Effector memory CD4-positive, alpha-beta T cell (primary cell): ENCODE measurements around the gene AK5.
"Not testable (repeated sequence)": the region's sequence is repeated elsewhere in the genome, so short reads cannot be mapped to it uniquely, and the experiment has no call there.

Experiments
- DNase-seq, 3 donors: peaks; one replicate each; pipeline ENCODE4 v3.0.0-alpha.2; 2020
- H3K27ac ChIP-seq: 2 replicates; pipeline ENCODE4 v1.7.0; 2013; ENCODE audit warnings: mild to moderate bottlenecking, low read length, moderate library complexity; ENCODE audit not compliant: insufficient read depth, poor library complexity, severe bottlenecking
- H3K27me3 ChIP-seq: replicated peaks from 2 replicates; pipeline ENCODE4 v1.7.0; 2013; ENCODE audit warnings: mild to moderate bottlenecking, low read length; ENCODE audit not compliant: insufficient read depth, control insufficient read depth, poor library complexity, severe bottlenecking
- H3K36me3 ChIP-seq: 2 replicates; pipeline ENCODE4 v1.7.0; 2013; ENCODE audit warnings: mild to moderate bottlenecking, low read length, moderate library complexity; ENCODE audit not compliant: control insufficient read depth, insufficient read depth
- H3K4me1 ChIP-seq: 2 replicates; pipeline ENCODE4 v1.7.0; 2013; ENCODE audit warnings: low read length, mild to moderate bottlenecking; ENCODE audit not compliant: control insufficient read depth, insufficient read depth, poor library complexity, severe bottlenecking
- H3K4me3 ChIP-seq: 2 replicates; pipeline ENCODE4 v1.7.0; 2013; ENCODE audit warnings: low read length, low read depth, mild to moderate bottlenecking; ENCODE audit not compliant: insufficient read depth, poor library complexity, severe bottlenecking
- H3K9me3 ChIP-seq: 2 replicates; pipeline ENCODE4 v1.7.0; 2013; ENCODE audit warnings: mild to moderate bottlenecking, low read length, moderate library complexity; ENCODE audit not compliant: control insufficient read depth

Gene AK5

DNA sequence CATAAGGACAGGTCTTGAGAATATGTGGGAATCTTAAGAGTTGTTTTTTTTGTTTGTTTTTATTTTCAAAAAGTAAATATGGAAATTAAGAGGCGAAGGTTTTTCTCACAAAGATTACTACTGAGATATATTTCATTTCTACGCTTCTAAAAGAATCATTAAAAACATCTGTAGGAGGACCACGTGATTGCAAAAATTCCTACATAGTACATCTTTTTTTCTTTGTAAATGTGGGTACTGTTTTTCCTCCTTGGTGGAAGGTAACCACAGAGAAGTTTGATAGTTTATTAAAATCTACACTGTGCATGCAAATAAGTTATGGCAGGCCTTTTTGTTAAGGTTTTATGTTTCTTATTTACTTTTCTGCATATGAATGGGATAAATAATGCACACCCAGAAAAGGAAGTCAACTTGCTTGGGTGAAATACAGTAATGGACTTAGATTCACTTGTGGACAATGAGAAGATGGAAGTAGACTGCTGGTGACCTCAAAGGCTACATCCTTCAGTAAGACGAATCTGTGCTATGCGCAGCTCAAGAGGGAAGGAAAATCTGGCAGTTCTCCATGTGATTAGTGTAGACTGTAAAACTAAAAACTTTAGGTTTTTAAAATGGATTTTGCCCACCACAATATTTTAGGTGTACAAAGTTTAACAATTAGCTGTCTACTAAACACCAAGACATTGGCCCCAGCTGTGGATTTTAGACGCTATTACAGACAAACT is 2.0 kb downstream of the AK5 start:
- no peaks in the 10 kb centered on the region for H3K27me3 ChIP-seq
- no peak overlapping the region for H3K4me3 ChIP-seq
- H3K36me3 ChIP-seq = no peaks in the 10 kb centered on the region
- H3K4me1 ChIP-seq = peaks cover 11% of the 10 kb centered on the region
- no peaks in the 10 kb centered on the region for H3K9me3 ChIP-seq
- no peak overlapping the region for H3K27ac ChIP-seq
- no peak for DNase-seq

DNA sequence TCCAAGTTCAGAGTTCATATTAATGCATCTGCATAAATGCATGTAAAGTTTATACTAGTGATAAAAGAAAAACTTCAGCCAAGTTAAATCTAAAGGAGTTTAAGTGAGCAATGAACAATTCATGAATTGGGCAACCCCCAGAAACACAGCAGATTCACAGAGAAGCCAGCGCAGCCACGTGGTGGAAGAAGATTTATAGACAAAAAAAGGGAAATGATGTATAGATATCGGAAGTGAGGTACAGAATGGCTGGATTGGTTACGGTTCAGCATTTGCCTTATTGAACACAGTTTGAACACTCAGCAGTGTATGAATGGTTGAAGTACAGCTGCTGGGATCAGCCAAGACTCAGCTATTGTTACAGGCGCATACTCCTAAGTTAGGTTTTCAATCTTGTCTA is 5.7 kb downstream of the AK5 start:
- H3K4me1 ChIP-seq = peaks cover 5% of the 10 kb centered on the region
- DNase-seq = no peak
- H3K36me3 ChIP-seq = no peaks in the 10 kb centered on the region
- H3K27ac ChIP-seq = no peak overlapping the region
- no peaks in the 10 kb centered on the region for H3K9me3 ChIP-seq
- H3K4me3 ChIP-seq = no peak overlapping the region
- H3K27me3 ChIP-seq = no peaks in the 10 kb centered on the region

DNA sequence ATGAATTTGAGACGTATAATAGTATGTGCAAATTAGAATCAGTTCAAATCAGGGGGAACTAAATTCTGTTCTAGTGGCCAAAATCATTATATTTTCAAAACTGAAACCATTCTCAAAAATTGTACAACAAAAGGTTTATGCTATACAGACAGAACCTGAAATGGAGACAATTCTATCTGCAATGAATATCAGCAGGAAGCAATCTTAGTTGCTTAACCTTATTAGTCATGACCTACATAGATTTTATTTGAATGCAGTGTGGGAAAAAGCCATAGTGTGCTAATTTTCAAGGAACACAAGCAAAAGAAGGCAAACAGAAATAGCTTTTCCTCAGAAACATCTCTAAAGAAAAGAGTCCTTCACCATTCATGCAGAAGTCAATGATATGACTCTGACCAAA is 6.5 kb downstream of the AK5 start:
- Histone ChIP-seq H3K9me3 (no peaks in the 10 kb centered on the region), H3K4me3 (no peak overlapping the region), H3K27me3 (no peaks in the 10 kb centered on the region), H3K36me3 (no peaks in the 10 kb centered on the region), H3K4me1 (peaks cover 1% of the 10 kb centered on the region), H3K27ac (no peak overlapping the region)
- no peak for DNase-seq

DNA sequence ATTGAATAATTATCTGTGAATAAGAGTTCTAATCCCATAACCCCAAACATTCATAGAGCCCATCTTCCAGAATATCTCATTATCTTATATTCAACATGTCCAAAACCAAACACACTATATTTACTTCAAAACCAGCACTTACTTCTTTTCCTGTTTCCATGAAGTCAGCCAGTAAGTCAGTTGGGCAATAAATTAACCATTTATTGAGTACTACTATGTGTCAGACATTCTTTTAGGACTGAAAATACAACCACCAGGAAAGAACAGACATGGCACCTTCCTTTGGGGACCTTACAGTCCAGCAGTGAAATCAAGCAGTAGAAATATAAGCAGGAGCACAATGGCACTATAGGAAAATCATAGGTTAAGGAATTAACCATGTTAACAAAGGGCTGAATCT is 8.8 kb downstream of the AK5 start:
- DNase-seq = no peak
- Histone ChIP-seq H3K27me3 (no peaks in the 10 kb centered on the region), H3K27ac (no peak overlapping the region), H3K4me3 (no peak overlapping the region), H3K36me3 (no peaks in the 10 kb centered on the region), H3K4me1 (no peaks in the 10 kb centered on the region), H3K9me3 (no peaks in the 10 kb centered on the region)

DNA sequence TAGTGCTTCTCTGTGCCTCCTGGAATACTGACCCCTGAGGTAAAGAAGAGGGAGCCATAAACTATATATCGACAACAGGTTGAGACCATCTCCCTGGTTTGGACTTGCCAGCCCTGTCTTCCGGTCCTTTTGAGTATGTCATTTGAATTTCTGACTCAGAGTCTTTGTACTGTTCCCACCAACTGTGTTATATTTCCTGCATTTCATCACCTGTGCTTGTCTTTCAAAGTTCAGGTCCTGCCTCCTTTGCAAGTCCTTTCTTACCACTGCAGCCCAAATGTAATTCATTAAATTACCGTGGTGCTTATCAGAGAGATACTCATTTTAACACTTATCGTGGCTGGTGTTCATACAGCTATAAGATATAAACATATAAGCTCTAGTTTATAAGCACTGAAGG is 10.7 kb downstream of the AK5 start:
- no peaks in the 10 kb centered on the region for H3K9me3 ChIP-seq
- H3K27me3 ChIP-seq = no peaks in the 10 kb centered on the region
- DNase-seq = no peak
- H3K36me3 ChIP-seq = no peaks in the 10 kb centered on the region
- no peaks in the 10 kb centered on the region for H3K4me1 ChIP-seq
- H3K27ac ChIP-seq = no peak overlapping the region
- no peak overlapping the region for H3K4me3 ChIP-seq

DNA sequence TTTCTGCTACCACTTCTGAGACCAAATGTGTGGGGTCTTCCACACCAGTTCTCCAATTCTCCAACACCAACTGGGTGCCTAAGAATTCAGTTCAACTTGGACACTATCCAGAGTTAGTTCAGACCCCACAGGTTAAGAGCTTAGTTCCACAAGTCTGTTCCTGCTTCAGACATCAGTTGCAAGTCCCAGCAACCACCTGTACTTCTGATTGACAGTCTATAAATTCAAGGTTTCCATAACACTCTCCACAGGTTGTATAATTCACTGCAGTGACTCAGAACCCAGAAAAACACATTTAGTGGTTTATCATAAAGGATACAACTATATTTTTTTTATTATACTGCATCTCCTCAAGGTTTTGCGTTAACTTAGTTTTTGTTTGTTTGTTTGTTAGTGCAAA is 18.7 kb downstream of the AK5 start:
- H3K27me3 ChIP-seq = no peaks in the 10 kb centered on the region
- no peaks in the 10 kb centered on the region for H3K9me3 ChIP-seq
- no peak overlapping the region for H3K27ac ChIP-seq
- H3K4me3 ChIP-seq = no peak overlapping the region
- no peaks in the 10 kb centered on the region for H3K4me1 ChIP-seq
- no peaks in the 10 kb centered on the region for H3K36me3 ChIP-seq
- no peak for DNase-seq

DNA sequence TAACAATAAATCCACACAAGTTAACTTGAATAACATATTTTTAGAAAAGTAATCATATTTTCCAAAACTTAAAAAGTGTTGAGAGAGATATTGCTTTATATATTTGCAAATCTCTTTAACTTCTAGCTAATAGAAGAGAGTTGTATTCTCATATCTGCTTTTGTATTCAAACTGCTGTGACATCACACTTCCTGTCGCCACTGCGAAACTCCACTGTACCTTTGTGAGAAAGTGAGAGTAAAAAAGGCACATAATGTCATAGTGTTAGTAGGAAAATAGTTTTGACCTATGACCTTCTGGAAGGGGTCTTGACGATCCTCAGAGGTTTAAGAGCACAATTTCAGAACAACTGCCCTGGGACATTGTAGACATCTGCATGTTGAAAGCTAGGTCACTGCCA is 21.6 kb downstream of the AK5 start:
- Histone ChIP-seq H3K27me3 (no peaks in the 10 kb centered on the region), H3K36me3 (no peaks in the 10 kb centered on the region), H3K4me3 (no peak overlapping the region), H3K9me3 (no peaks in the 10 kb centered on the region), H3K27ac (no peak overlapping the region), H3K4me1 (no peaks in the 10 kb centered on the region)
- DNase-seq = no peak

DNA sequence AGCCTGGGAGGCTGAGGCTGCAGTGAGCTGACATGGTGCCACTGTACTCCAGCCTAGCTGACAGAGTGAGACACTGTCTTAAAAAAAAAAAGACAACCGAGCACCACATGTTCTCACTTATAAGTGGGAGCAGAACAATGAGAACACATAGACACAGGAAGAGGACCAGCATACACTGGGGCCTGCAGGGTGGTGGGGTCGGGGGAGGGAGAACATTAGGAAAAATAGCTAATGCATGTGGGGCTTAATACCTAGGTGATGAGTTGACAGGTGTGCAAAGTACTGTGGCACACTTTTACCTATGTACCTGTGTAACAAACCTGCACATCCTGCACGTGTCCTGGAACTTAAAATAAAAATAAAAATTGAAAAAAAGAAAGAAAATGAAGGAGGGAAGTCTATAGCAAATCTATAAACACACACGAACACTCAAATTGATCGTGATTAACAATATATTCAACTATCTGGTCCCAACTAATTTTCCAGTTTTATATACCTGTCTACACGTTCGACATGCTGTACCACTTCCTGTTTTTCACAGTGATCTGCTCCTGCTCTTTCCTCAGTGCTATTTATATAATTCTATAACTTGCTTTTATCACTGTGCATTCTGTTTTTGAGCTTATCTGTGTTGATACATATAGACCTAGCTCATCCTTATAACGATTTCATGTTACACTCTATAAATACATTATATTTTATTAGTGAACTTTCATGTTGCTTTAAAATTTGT is 27.2 kb downstream of the AK5 start:
- no peak overlapping the region for H3K4me3 ChIP-seq
- no peak for DNase-seq

DNA sequence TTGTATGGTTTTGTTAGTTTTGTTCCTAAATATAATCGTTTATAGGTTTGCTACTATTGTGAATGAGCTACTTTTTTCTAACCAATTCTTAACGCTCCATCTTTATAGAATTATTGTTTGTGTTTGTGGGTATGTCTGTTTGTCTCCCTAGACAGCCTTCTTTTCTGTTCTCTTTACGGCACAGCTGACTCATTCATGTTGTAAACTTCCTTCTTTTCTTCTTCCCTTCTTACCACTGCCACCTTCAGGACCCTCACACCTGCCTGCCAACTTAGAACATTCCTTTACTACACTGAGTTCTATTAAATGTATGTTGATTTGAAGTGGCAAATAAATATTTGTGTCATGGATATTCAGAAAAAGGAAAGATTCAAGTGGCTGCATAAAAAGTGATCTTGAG is 29.1 kb downstream of the AK5 start:
- H3K27ac ChIP-seq = no peak overlapping the region
- H3K27me3 ChIP-seq = no peaks in the 10 kb centered on the region
- H3K4me1 ChIP-seq = peaks cover 9% of the 10 kb centered on the region
- no peak for DNase-seq
- no peaks in the 10 kb centered on the region for H3K9me3 ChIP-seq
- H3K36me3 ChIP-seq = no peaks in the 10 kb centered on the region
- no peak overlapping the region for H3K4me3 ChIP-seq

More for the DNA sequence above, 27.2 kb downstream of the AK5 start:
- Histone ChIP-seq H3K36me3 (no peaks in the 10 kb centered on the region), H3K27ac (no peak overlapping the region), H3K27me3 (no peaks in the 10 kb centered on the region), H3K4me1 (peaks cover 9% of the 10 kb centered on the region), H3K9me3 (no peaks in the 10 kb centered on the region)

DNA sequence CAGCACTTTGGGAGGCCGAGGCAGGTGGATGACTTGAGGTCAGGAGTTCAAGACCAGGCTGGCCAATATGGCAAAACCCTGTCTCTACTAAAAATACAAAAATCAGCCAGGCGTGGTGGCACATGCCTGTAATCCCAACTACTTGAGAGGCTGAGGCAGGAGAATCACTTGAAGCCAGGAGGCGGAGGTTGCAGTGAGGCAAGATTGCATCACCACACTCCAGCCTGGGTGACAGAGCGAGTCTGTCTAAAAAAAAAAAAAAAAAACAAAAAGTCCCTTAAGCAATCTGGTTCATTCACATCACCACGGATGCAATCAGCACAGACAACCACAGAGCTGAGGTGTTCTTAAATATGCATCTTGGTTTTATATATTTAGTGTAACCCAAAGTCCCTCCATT is 30.5 kb downstream of the AK5 start:
- H3K4me3 ChIP-seq, H3K4me1 ChIP-seq, DNase-seq, H3K27me3 ChIP-seq, H3K36me3 ChIP-seq, H3K9me3 ChIP-seq, H3K27ac ChIP-seq: not testable (repeated sequence)
